Measurements from ENCODE around the gene COL6A2.

Gene COL6A2

GRCh38 chr21:46059711-46060455 is 38.0 kb upstream of the COL6A2 start:
- in situ Hi-C loops (cut with HindIII; ENCODE audit: low sequenced_read_pairs), result loop anchor here (25.0 kb wide), 1 partner anchor 223 kb away; no protein-coding TSS in a partner anchor

GRCh38 chr21:46060596-46061061 is 37.3 kb upstream of the COL6A2 start:
- in situ Hi-C loops (cut with HindIII; ENCODE audit: low sequenced_read_pairs), result loop anchor here (25.0 kb wide), 1 partner anchor 223 kb away; no protein-coding TSS in a partner anchor

- in situ Hi-C loops (cut with HindIII; ENCODE audit: low sequenced_read_pairs), result loop anchor here (25.0 kb wide), 1 partner anchor 224 kb away; no protein-coding TSS in a partner anchor
Observed at GRCh38 chr21:46061063-46061462, 36.8 kb upstream of the COL6A2 start.

- in situ Hi-C loops (cut with HindIII; ENCODE audit: low sequenced_read_pairs), result loop anchor here (25.0 kb wide), 1 partner anchor 224 kb away; no protein-coding TSS in a partner anchor
Observed at GRCh38 chr21:46061518-46061917, 36.4 kb upstream of the COL6A2 start.

- in situ Hi-C loops (cut with HindIII; ENCODE audit: low sequenced_read_pairs), result loop anchor here (25.0 kb wide), 1 partner anchor 225 kb away; no protein-coding TSS in a partner anchor
Observed at GRCh38 chr21:46061950-46062349, 36.0 kb upstream of the COL6A2 start.

- in situ Hi-C loops (cut with HindIII; ENCODE audit: low sequenced_read_pairs), result loop anchor here (25.0 kb wide), 1 partner anchor 225 kb away; no protein-coding TSS in a partner anchor
Observed at GRCh38 chr21:46062471-46063211, 35.3 kb upstream of the COL6A2 start.

- in situ Hi-C loops (cut with HindIII; ENCODE audit: low sequenced_read_pairs), result loop anchor here (25.0 kb wide), 1 partner anchor 226 kb away; no protein-coding TSS in a partner anchor
Observed at GRCh38 chr21:46063227-46063626, 34.7 kb upstream of the COL6A2 start.

- in situ Hi-C loops (cut with HindIII; ENCODE audit: low sequenced_read_pairs), result loop anchor here (25.0 kb wide), 1 partner anchor 227 kb away; no protein-coding TSS in a partner anchor
Observed at GRCh38 chr21:46063734-46064680, 33.9 kb upstream of the COL6A2 start.

- in situ Hi-C loops (cut with HindIII; ENCODE audit: low sequenced_read_pairs), result loop anchor here (25.0 kb wide), 1 partner anchor 228 kb away; no protein-coding TSS in a partner anchor
Observed at GRCh38 chr21:46064870-46065214, 33.1 kb upstream of the COL6A2 start.

GRCh38 chr21:46065215-46065913 is 32.5 kb upstream of the COL6A2 start:
- in situ Hi-C loops (cut with HindIII; ENCODE audit: low sequenced_read_pairs), result loop anchor here (25.0 kb wide), 1 partner anchor 228 kb away; no protein-coding TSS in a partner anchor

- in situ Hi-C loops (cut with HindIII; ENCODE audit: low sequenced_read_pairs), result loop anchor here (25.0 kb wide), 1 partner anchor 229 kb away; no protein-coding TSS in a partner anchor
Observed at GRCh38 chr21:46065914-46066551, 31.9 kb upstream of the COL6A2 start.

- in situ Hi-C loops (cut with HindIII; ENCODE audit: low sequenced_read_pairs), result loop anchor here (25.0 kb wide), 1 partner anchor 229 kb away; no protein-coding TSS in a partner anchor
Observed at GRCh38 chr21:46066591-46067331, 31.2 kb upstream of the COL6A2 start.

- in situ Hi-C loops (cut with HindIII; ENCODE audit: low sequenced_read_pairs), result loop anchor here (25.0 kb wide), 1 partner anchor 230 kb away; no protein-coding TSS in a partner anchor
Observed at GRCh38 chr21:46067505-46068201, 30.3 kb upstream of the COL6A2 start.

GRCh38 chr21:46068516-46069079 is 29.3 kb upstream of the COL6A2 start:
- in situ Hi-C loops (cut with HindIII; ENCODE audit: low sequenced_read_pairs), result loop anchor here (25.0 kb wide), 1 partner anchor 231 kb away; no protein-coding TSS in a partner anchor

GRCh38 chr21:46069166-46069565 is 28.7 kb upstream of the COL6A2 start:
- in situ Hi-C loops (cut with HindIII; ENCODE audit: low sequenced_read_pairs), result loop anchor here (25.0 kb wide), 1 partner anchor 232 kb away; no protein-coding TSS in a partner anchor

GRCh38 chr21:46069719-46070279 is 28.1 kb upstream of the COL6A2 start:
- in situ Hi-C loops (cut with HindIII; ENCODE audit: low sequenced_read_pairs), result loop anchor here (25.0 kb wide), 1 partner anchor 232 kb away; no protein-coding TSS in a partner anchor

- in situ Hi-C loops (cut with HindIII; ENCODE audit: low sequenced_read_pairs), result loop anchor here (25.0 kb wide), 1 partner anchor 234 kb away; no protein-coding TSS in a partner anchor
Observed at GRCh38 chr21:46071082-46071481, 26.8 kb upstream of the COL6A2 start.

All from endothelial cell of hepatic sinusoid (primary cell).